SK-N-SH (cell line): ENCODE results near the gene TMEM147. TPM values are rescaled to one million over a fixed set of nuclear protein-coding genes. Genes with fewer than 3 reads are reported as not detected.
A peak's percentile ranks its signal among the peaks of the same experiment; 100 is the strongest.

ENCODE experiments used
- CTCF ChIA-PET: fragments of 300-600, 350-600 bp; formaldehyde crosslinking; extraction: SDS; loops from one replicate; lab custom pipeline; 2021; lab: Yijun Ruan, JAX
- POLR2A ChIA-PET: fragments of 350-600 bp; sonication (Branson Sonifier 250); formaldehyde crosslinking; extraction: SDS; loops from one replicate; lab custom pipeline; 2020; ENCODE audit warnings: antibody characterized with exemption, inconsistent platforms; lab: Yijun Ruan, JAX
- DNase-seq: peaks from one replicate; pipeline ENCODE4 v3.0.0; 2012
- H2AFZ ChIP-seq: fragments of 200-600 bp; sonication (generic); 2 replicates; pipeline ENCODE4 v1.8.1; 2016; ENCODE audit warnings: antibody characterized with exemption, mild to moderate bottlenecking, low read depth
- H3F3A ChIP-seq: fragments of 200-600 bp; sonication (generic); replicated peaks from 2 replicates; pipeline ENCODE3; 2016; ENCODE audit warnings: antibody characterized with exemption, mild to moderate bottlenecking; ENCODE audit not compliant: insufficient read depth
- H3K27ac ChIP-seq, 2 experiments: fragments of 200-500 bp in 1 of 2; fragments of 200-600 bp in 1 of 2; sonication (Bioruptor generic) in 1 of 2; sonication (generic), shearing (Covaris generic) in 1 of 2; 2 replicates each; pipeline versions ENCODE4 v1.5.1 to v1.6.1; 2014 to 2016; ENCODE audit warnings: low read depth in 2 of 2, inconsistent platforms in 1 of 2, low read length in 1 of 2, mild to moderate bottlenecking in 1 of 2, mixed read lengths in 1 of 2
- H3K27me3 ChIP-seq: fragments of 200-600 bp; sonication (generic), shearing (Covaris generic); 2 replicates; pipeline ENCODE4 v1.6.1; 2016; ENCODE audit warnings: mixed run types; ENCODE audit not compliant: insufficient read depth
- H3K36me3 ChIP-seq, 2 experiments: fragments of 200-500 bp in 1 of 2; fragments of 200-600 bp in 1 of 2; sonication (Bioruptor generic) in 1 of 2; sonication (generic) in 1 of 2; replicated peaks in 1 of 2; 2 replicates each; pipeline versions ENCODE3 to v1.5.1; 2014 to 2016; ENCODE audit warnings: low read length in 1 of 2, mild to moderate bottlenecking in 1 of 2; ENCODE audit not compliant: insufficient read depth in 2 of 2, control insufficient read depth in 1 of 2
- H3K4me1 ChIP-seq, 2 experiments: fragments of 200-500 bp in 1 of 2; fragments of 200-600 bp in 1 of 2; sonication (Bioruptor generic) in 1 of 2; sonication (generic), shearing (Covaris generic) in 1 of 2; 2 replicates each; pipeline versions ENCODE4 v1.5.1 to v1.6.1; 2014 to 2016; ENCODE audit warnings: low read depth in 1 of 2, low read length in 1 of 2, mixed run types in 1 of 2; ENCODE audit not compliant: insufficient read depth in 2 of 2, control insufficient read depth in 1 of 2
- H3K4me2 ChIP-seq: fragments of 200-600 bp; sonication (generic), shearing (Covaris generic); 2 replicates; pipeline ENCODE4 v1.6.1; 2017; ENCODE audit warnings: mixed run types
- H3K4me3 ChIP-seq, 2 experiments: fragments of 200-500 bp in 1 of 2; fragments of 200-600 bp in 1 of 2; sonication (Bioruptor generic) in 1 of 2; sonication (generic), shearing (Covaris generic) in 1 of 2; 2 replicates each; pipeline versions ENCODE4 v1.5.1 to v1.8.1; 2014 to 2016; ENCODE audit warnings: low read depth in 2 of 2, inconsistent platforms in 1 of 2, low read length in 1 of 2, mild to moderate bottlenecking in 1 of 2, mixed read lengths in 1 of 2, moderate library complexity in 1 of 2
- H3K79me2 ChIP-seq: fragments of 200-600 bp; sonication (generic); 2 replicates; pipeline ENCODE4 v1.8.1; 2017; ENCODE audit warnings: mild to moderate bottlenecking; ENCODE audit not compliant: insufficient read depth
- H3K9ac ChIP-seq: fragments of 200-600 bp; sonication (generic); 2 replicates; pipeline ENCODE4 v1.6.1; 2017; ENCODE audit warnings: mixed run types
- H3K9me2 ChIP-seq: fragments of 200-600 bp; sonication (generic); 2 replicates; pipeline ENCODE4 v1.6.1; 2017; ENCODE audit warnings: mixed run types
- H3K9me3 ChIP-seq: fragments of 200-600 bp; sonication (generic); 2 replicates; pipeline ENCODE4 v1.6.1; 2017; ENCODE audit warnings: mixed run types, mild to moderate bottlenecking, moderate library complexity
- H4K20me1 ChIP-seq: fragments of 200-600 bp; sonication (generic); 2 replicates; pipeline ENCODE4 v1.6.1; 2017; ENCODE audit warnings: mild to moderate bottlenecking, mixed run types; ENCODE audit not compliant: insufficient read depth
- CTCF ChIP-seq: fragments of 200-600 bp; sonication (generic); IDR thresholded peaks from 2 replicates; pipeline ENCODE4 v1.6.1; 2017; ENCODE audit warnings: antibody characterized with exemption, mild to moderate bottlenecking, moderate library complexity
- ELF1 ChIP-seq: IDR thresholded peaks from 2 replicates; pipeline ENCODE4 v1.4.0; 2012
- FOXJ3 ChIP-seq: sonication (generic); formaldehyde crosslinking; IDR thresholded peaks from 2 replicates; pipeline ENCODE4 v1.5.1; 2020; ENCODE audit warnings: mild to moderate bottlenecking, missing genetic modification reagents
- FOXM1 ChIP-seq: IDR thresholded peaks from 2 replicates; pipeline ENCODE4 v1.4.0; 2012; ENCODE audit warnings: low read depth, mild to moderate bottlenecking
- GABPA ChIP-seq: IDR thresholded peaks from 2 replicates; pipeline ENCODE4 v1.4.0; 2012; ENCODE audit warnings: low read depth, mild to moderate bottlenecking
- MEF2A ChIP-seq: IDR thresholded peaks from 2 replicates; pipeline ENCODE4 v1.4.0; 2012; ENCODE audit warnings: low read depth, borderline replicate concordance
- MXI1 ChIP-seq: IDR thresholded peaks from 2 replicates; pipeline ENCODE4 v1.6.1; 2012; ENCODE audit warnings: mild to moderate bottlenecking, low read depth, low read length, improper control_type of control experiment
- NRF1 ChIP-seq: IDR thresholded peaks from 2 replicates; pipeline ENCODE4 v1.6.1; 2012; ENCODE audit warnings: low read depth, mild to moderate bottlenecking, low read length
- RAD21 ChIP-seq: IDR thresholded peaks from 2 replicates; pipeline ENCODE4 v1.6.1; 2012; ENCODE audit warnings: mild to moderate bottlenecking, low read length
- RCOR1 ChIP-seq: fragments of 150-350 bp; IDR thresholded peaks from 2 replicates; pipeline ENCODE4 v1.6.1; 2017; ENCODE audit warnings: antibody characterized with exemption, low read length
- REST ChIP-seq: IDR thresholded peaks from 2 replicates; pipeline ENCODE4 v1.6.1; 2012; ENCODE audit warnings: mild to moderate bottlenecking, low read depth, low read length, moderate library complexity
- SIN3A ChIP-seq: IDR thresholded peaks from 2 replicates; pipeline ENCODE4 v1.6.1; 2012; ENCODE audit warnings: low read depth, mild to moderate bottlenecking, low read length, moderate library complexity, borderline replicate concordance
- SMC3 ChIP-seq: IDR thresholded peaks from 2 replicates; pipeline ENCODE4 v1.6.1; 2012; ENCODE audit warnings: low read depth, low read length, improper control_type of control experiment
- TAF1 ChIP-seq: IDR thresholded peaks from 2 replicates; pipeline ENCODE4 v1.6.1; 2012; ENCODE audit warnings: low read depth, mild to moderate bottlenecking, low read length, moderate library complexity, borderline replicate concordance
- WGBS: methylation state at CpG from one replicate; pipeline ENCODE4 v1.1.6; 2017; ENCODE audit warnings: low lambda C conversion rate; 5-methylcytosine and 5-hydroxymethylcytosine counted together
- polyA plus RNA-seq, 3 experiments: library from polyadenylated mRNA; depleted of rRNA; stranded (reverse); fragments of >200 nt; gene quantifications; 2 replicates each; pipeline ENCODE4 v1.2.3, GENCODE V29; 2012
- TF ChIP-seq, protein P1 (sequence below): fragments of 150-350 bp; IDR thresholded peaks from 2 replicates; pipeline ENCODE4 v1.6.1; 2017; ENCODE audit warnings: antibody characterized with exemption, low read length, low read depth, borderline replicate concordance
- TF ChIP-seq, protein P2 (sequence below): IDR thresholded peaks from 2 replicates; pipeline ENCODE4 v1.4.0; 2012; ENCODE audit warnings: low read depth

The TMEM147 gene
- polyA plus RNA-seq, 1 of the 3 experiments (the other 2 are of a cell fraction): 202 TPM

DNA sequence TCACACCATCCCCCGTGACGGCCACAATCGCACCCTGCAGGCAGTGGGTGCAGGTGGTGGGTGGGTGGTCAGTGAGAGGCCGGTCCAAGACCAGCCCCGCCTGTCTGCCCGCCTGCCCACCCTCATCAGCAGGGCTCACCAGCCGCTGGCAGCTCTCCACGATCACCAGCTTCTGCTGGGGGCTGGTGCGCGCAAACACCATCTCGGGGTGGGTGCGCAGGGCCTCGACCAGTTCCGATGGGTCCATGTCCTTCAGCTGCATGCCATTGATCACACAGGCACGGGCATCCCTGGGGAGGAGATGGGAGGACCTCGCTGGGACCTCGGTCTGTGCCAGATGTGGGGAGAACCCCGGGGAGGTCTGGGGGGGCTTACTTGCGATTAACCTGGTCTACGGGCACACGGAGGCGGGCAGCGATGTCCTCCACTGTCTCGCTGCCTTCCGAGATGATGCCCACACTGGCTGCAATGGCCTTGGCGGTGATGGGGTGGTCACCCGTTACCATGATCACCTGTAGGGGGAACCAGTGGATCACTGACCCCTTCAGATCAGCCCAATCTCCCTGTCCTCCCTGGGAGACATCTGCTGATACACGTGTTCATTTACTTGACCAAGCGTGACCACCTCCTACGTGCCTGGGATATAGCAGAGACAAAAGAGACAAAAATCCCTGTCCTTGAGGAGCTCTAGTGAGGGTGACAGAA, 10.0 kb downstream of the TMEM147 start:
- no peak overlapping the region for H3K4me3 ChIP-seq
- POLR2A ChIA-PET: no interaction called here
- no peak overlapping the region for H2AFZ ChIP-seq
- no peaks in the 10 kb centered on the region for H3K9me3 ChIP-seq
- peaks cover 0 to 11% of the 10 kb centered on the region in 2 experiments; a peak in 1 of 4 replicates for H3K4me1 ChIP-seq
- H3K79me2 ChIP-seq: no peaks in the 10 kb centered on the region
- DNase-seq: peak; percentile 84
- TF ChIP-seq NRF1: no peak
- TF ChIP-seq, protein P1, sequence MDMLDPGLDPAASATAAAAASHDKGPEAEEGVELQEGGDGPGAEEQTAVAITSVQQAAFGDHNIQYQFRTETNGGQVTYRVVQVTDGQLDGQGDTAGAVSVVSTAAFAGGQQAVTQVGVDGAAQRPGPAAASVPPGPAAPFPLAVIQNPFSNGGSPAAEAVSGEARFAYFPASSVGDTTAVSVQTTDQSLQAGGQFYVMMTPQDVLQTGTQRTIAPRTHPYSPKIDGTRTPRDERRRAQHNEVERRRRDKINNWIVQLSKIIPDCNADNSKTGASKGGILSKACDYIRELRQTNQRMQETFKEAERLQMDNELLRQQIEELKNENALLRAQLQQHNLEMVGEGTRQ: no peak
- TF ChIP-seq MXI1: peak; percentile 57; the same call in 1 of the 2 replicates
- TF ChIP-seq REST: no peak
- TF ChIP-seq CTCF: peak; percentile 57
- peak; percentile 43; the same call in 1 of the 2 replicates for TF ChIP-seq SMC3
- TF ChIP-seq FOXM1: no peak
- TF ChIP-seq TAF1: no peak
- TF ChIP-seq MEF2A: no peak
- no peak for TF ChIP-seq RCOR1
- no peak for TF ChIP-seq SIN3A
- TF ChIP-seq ELF1: no peak
- TF ChIP-seq RAD21: peak; percentile 75
- TF ChIP-seq, protein P2, sequence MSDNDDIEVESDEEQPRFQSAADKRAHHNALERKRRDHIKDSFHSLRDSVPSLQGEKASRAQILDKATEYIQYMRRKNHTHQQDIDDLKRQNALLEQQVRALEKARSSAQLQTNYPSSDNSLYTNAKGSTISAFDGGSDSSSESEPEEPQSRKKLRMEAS: peak; percentile 57; the same call in 1 of the 2 replicates
- no peak for TF ChIP-seq GABPA
- TF ChIP-seq FOXJ3 (CRISPR knock-in tag): no peak
- TF ChIP-seq, all 33 proteins: peak for 5
- Histone ChIP-seq H3F3A (no peaks in the 10 kb centered on the region), H3K9me2 (no peaks in the 10 kb centered on the region), H3K27ac (no peak overlapping the region), H3K4me2 (no peak overlapping the region), H3K9ac (no peak overlapping the region), H3K27me3 (peaks cover 19% of the 10 kb centered on the region), H4K20me1 (no peaks in the 10 kb centered on the region), H3K36me3 (no peaks in the 10 kb centered on the region)
- CTCF ChIA-PET: interaction anchor here (0.7 to 3.9 kb wide), 15 partner anchors 9 to 264 kb away, joined by 3 to 15 read pairs (median 4); partner anchors contain the start of gene HAUS5
- WGBS: 23% methylated on average over 16 of the region's 30 CpGs
